HG03196 (cell line): ENCODE measurements around the gene SLC26A6.

Experiments
- ATAC-seq: cut with Tn5 transposase; IDR thresholded peaks from one replicate; pipeline ENCODE4 v1.9.1; 2021; ENCODE audit not compliant: unreplicated experiment

The SLC26A6 gene

DNA sequence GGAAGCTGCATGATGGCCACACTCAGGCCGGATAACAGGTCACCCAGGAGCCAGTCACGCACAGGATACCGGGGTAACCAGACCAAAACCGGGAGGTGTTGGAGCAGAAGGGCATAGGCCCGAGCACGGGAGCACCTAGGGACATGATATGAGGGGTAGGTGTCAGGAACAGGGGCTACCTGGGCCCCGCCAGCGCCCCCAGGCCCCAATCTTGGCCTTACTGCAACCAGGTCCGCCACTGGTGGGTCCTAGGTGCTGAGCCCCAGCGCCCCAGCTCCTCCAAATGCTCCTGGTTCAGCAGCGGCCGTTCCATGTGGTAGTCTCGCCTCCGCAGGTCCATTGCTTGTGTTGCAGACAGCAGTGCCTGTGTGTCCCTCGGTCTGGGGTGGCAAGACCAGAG, 2.0 kb downstream of the SLC26A6 start:
- ATAC-seq, result no peak

DNA sequence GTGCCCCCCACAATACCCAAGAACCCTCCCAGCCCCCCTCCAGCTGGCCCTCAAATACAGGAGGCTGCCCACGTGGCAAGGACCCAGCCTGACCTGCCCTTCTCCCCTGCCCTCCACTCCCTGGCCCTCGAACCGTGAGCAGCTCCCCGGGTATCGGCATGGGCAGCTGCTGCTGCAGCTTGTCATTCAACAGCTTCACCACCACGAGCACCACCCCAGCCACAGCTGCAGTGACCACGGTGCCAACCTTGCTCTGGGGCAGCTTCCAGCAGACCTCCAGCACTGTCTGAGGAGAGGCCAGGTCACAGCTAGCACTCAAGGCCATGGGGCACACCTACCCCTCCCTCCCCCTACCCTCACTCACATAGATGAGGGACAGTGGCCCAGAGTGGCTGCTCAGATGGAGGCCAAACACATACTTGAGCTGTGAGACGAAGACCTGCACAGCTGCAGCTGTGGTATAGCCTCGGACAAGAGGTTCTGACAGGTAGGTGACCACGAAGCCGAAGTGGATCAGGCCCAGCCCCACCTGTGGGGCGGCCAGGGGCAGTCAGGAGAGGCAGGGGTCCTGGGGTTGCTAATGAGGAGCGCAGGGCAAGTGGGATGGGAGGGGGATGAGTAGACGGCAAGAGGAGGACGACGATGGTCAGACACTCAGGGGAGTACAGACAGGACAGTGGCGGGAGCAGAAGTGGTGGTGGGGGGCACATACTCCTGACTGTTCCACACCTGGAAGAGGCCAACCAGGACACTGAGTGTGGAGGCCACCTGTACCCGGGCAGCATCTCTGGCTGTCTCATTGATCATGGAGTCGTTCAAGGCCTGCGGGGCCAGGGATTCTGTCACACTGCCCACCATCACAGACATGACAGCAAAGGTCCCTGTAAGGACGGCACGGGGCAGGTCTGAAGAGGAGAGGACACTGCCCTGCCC, 3.5 kb downstream of the SLC26A6 start:
- no peak for ATAC-seq

DNA sequence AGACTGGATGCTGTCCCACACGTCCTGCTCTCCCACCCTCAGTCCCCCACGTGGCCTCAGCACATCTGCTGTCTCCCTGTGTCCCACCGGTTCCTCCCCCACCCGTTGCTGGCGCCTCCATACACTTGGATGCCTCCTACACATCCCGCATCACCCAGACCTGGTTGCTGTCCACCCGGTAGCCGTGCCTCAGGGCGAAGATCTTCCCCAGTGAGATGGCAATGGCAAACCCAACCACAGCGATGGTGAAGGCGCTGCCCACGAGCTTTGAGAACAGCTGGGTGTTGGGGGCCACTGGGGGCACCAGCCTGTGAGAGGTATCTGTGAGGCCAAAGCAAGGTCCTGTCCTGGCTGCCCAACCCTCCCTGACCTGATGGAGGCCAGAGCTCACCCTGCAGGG, 4.4 kb downstream of the SLC26A6 start:
- ATAC-seq, result no peak

DNA sequence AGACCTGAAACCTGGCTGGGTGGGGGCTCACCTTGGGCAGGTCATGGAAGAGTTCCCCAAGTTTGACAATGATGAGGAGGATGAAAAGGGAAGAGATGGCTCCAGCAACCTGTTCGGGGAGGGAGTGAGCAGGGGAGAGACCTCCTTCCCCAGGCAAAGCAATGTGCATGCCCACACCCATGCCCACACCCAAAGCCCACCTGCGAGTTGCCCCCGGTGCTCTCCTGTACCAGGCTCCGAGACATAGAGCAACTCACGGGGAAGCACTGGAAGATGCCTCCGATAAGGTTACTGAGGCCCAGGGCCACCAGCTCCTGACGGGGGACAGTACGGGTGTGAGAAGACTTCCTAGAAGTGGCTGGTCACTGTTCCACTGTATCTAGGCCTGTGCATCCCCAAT, 4.9 kb downstream of the SLC26A6 start:
- no peak for ATAC-seq

DNA sequence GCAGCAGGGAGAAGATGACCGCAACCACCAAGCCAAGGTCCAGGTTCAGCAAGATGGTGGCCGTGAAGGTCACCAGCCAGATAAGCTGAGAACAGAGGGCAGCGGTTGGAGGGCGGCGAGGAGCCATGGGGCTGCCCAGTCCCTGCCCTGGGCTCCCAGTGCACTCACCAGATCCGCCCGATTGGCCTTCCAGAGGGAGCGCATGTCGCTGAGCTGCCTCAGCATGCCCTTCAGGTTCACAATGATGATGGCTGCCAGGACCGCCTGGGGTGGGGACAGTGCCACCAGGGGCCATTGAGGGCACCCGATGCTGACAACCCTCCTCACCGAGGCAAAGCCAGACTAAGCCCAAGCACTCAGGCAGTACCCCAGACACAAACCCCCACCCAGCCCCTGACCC, 5.4 kb downstream of the SLC26A6 start:
- no peak for ATAC-seq

DNA sequence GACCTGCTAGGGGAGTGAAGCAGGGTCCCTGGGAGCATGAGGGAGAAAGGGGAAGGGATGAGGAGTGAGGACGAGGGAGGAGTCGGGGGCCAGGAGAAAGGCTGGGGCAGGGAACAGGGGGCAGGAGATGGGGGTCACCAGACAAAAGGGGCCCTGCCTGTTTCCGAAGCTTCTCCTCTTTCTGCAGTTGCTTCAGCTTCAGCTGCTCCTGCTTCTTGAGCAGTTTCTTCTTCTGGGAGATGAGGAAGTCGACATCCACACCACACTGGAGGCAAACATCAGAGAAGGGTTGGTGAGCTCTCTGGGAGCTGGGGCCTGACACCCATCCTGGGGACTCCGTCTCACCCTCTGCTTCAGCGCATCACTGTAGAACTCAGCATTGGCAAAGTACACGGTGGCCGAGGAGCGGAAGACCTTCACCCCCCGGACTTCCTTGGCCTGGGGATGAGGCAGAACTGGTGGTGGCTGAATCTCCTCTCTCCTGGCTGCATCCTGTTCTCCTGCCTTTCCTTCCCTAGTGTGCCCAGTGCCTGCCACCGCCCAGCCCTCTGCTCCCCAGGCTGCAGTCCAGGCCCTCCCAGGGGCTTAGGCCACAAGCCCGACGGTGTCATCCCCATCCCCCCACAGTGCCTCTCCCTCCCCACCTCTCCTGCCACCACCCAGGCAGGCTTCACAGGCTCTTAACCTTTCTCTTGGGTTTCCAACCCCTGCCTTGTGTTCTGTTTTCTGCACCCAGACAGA, 6.8 kb downstream of the SLC26A6 start:
- ATAC-seq, result no peak

DNA sequence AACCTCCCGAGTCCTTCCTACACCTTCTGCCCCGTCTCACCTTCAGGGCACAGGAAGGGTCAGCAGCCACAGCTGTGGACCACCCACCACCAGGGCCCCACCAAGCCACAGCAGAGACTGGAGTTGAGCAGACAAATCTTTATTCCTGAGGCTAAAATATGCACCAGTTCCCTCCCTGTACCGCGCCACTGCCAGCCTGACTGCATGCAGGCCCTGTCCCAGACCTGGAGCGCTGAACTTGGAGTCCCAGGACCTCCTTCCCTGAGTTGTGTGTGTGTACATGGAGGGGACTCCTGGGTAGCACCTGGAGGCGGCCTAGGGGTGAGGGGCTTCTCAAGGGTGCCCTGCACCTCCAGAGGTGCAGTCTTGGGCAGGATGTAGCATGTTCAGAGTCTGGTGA, 9.7 kb downstream of the SLC26A6 start:
- no peak for ATAC-seq

DNA sequence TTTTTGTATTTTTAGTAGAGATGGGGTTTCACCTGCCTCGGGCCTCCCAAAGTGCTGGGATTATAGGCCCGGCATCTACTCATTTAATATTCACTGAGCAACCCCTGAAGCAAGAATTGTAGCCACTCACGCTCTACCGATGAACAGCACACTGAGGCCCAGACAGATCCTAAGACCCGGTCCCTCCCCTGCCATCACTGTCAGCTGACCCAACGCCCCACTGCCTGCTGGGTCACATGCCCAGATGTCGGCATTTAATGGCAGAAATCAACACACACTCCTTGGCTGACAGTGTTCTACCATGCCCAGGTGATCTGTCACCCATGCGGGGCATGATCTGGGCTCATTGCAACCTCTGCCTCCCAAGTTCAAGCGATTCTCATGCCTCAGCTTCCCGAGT, 10.5 kb downstream of the SLC26A6 start:
- no peak for ATAC-seq

DNA sequence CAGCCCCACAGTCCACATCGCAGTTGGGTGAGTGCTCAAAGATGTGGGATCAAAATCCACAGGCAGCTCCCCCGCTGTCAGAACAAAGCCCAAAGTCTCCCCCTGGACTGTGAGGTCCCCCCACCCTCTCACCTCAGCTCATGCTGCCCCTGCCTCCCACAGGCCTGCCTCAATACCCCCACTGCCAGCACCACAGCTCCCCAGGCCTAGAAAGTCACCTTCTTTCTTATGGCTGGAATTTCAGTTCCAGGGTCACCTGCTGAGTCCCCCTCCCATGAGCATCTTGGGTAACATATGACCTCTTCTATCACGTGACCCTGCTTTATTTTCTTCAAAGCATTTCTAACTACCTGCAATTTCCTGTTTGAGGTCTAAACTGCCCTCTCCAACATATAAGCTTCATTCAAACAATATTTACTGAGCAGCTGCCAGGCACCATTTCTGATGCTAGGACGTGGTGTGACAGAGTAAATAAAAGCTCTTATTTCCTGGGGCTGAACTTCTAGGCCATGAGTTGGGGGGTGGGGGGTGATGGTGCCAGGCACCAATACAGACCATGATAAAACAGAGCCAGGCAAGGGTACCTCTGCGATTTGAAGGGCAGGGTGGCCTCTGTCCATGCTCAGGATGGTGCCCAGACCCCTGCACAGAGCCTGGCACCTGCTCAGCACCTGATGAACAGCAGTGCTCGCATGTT, 11.3 kb downstream of the SLC26A6 start:
- no peak for ATAC-seq

DNA sequence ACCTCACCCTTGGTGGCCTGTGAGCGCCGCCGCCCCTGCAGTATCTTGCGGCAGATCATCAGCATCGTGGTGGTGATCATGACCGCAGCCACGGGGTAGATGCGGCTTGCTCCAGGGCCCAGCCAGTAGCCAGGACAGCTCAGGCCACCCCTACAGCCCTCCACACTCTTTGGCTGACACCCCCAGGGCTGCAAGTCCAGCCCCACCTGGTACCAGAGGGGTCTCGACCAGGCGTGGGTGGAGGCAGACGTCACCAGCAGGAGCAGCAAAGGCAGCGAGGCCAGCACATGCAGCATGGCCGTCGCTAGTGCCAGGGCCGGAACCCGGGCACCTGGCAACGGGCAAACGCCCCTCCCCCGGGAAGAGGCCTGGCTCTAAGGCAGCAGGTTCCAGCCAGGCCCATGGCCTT, 13.8 kb downstream of the SLC26A6 start, which contains the start of gene TMEM89:
TMEM89 (minus strand) TSS at position 309 of the 409 bp plus-strand sequence; CDS start at position 296, 13 bp downstream.
- ATAC-seq, result no peak

DNA sequence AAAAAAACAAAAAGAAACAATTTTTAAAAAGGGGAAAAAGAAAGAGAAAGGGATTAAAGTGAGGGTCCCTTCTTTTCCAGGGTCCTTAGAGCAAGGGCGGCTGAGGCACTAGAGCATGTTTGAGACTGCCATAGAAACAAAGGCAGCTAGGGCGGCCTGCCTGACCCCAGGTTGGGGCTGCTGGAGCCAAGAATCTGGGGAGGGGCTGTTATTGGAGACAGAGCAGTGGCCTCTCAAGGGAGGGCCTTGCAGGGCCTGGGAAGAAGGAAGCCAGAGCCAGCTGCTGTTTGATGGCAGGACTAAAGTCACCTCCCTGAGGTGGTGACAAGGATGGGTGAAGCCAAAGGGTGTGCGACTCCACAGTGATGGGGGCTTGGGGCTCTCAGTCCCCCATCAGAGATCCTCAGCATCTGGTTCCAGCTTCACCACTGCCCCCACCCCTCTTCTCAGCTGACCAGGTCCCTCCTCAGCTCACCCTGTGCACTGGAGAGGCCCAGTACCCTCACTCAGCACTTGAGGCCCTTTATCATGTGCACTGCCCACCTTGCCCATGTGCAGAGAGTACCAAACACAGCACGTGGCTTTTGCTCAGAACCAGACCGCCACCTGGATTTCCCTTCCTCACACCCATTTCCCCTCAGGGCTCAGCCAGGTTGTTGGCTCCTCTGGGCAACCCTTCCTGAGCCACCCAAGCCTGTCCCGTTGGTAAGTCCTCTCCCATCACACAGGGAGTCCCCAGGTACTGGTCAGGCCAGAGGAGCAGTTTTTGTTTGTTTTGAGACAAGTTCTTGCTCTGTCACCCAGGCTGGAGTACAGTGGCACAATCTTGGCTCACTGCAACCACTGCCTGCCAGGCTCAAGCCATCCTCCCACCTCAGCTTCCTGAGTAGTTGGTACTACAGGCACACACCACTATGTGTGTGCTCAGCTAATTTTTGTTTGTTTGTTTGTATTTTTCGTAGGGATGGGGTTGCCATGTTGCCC, 15.4 kb downstream of the SLC26A6 start:
- no peak for ATAC-seq

DNA sequence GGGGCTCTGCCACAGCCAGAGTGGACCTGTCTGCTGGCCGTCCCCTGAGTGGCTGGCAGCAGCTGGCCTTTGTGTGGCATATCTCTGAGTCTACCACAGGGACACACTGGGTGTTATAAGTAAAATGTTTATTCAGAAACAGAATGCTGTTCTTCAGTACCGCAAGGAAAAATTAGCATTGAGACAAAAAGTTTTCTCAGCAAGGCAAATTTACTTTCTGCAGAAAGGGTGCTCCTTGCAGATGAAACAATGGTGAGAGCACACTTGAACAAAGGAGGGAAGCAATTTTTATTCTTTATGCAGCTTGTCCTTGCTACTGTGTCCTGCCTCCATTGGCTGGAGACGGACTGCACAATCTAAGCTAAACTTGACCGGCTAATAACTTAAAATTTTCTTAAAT, 17.7 kb downstream of the SLC26A6 start:
- no peak for ATAC-seq

DNA sequence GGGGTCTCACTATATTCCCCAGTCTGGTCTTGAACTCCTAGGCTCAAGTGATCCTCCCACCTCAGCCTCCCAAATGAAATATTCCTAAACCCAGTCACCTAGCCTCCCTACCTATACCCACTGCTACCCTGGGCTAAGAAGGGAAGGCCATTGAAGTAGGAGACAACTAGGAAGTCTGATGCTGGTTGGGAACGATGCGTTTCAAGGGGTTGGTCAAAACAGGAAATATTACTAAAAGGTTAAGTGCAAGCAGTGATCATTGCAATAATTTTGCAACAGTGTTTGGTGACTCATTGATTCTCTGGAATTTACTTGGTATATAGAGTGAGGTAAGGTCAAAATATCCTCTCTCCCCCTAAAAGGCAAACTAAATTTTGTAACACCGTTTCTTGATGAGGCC, 21.2 kb downstream of the SLC26A6 start:
- ATAC-seq, result no peak

DNA sequence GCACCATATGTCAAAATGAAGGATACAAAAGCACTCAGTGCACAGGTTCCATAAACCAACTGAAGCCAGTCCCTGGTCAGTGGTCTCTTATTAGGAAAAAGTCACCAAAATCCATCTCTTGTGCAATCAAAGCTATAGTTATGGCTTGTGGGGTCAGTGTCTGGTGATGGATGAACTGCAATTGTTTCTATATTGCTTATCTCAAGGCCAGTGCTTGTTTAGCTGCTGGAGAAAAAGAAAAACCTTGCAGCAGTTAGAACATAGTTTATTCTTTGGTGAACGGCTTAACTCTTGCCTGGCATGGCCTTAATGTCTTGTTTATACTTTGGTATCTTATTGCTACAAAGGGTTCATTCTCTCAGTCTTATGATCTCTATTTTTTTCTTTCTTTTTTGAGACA, 23.0 kb downstream of the SLC26A6 start:
- no peak for ATAC-seq

DNA sequence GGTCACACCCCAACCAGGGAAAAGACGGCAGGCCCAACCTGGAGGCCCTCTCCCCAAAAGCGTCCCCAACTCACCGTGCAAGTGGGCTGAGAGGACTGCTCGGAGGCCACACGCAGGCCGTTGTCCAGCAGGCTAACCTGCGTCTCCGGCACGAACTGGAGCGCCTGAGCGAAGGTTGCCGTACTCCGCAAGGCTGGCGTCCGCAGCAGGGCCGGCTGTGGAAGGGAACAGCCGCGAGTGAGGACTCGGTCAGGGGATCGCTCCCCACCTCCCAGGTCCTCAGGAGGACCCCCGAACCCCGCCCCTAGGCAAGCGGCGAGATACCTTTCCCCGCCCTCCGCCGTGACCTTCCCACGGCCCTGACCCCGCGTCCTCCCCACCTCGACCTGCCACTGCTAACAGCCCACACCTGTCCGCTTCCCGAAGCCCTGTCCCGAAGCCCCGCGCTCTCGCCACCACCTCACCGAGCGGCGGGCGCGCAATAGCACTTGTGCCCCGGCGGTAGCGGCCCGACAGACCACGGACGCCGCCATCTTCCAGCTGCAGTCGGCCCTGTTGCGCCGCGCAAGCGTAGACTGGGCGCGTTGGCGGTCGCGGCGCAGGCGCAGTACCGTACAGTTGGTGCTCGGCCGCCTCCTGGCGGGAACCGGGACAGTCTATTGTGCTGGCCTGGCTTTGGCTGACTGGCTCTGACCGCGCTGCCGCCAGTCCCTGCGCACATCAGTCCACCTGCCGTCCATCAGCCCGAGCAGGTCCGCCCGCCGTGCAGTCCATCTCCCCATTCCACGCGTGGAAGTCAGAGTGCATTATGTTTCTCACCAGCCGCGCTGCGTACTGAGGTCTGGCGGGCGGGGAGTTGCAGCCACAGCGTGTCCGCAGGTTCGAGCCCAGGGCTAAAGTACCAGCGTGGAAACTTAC, 25.9 kb downstream of the SLC26A6 start, which contains the start of gene UQCRC1:
UQCRC1 (minus strand) TSS at position 559 of the 918 bp plus-strand sequence; CDS start at position 533, 26 bp downstream.
- peak; percentile 97 for ATAC-seq

DNA sequence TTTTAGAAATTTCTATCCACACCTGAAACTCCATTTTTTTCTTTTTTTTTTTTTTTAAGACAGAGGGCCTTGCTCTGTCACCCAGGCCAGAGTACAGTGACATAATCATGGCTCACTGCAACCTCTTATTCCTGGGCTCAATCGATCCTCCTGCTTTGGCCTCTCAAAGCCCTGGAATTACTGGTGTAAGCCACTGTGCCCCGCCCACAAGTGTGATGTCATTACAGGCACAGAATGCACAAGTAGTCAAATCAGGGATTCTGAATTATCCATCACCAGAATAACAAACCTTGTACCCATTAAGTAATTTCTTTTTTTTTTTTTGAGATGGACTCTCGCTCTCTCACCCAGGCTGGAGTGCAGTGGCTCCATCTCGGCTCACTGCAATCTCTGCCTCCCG, 27.7 kb downstream of the SLC26A6 start:
- no peak for ATAC-seq

DNA sequence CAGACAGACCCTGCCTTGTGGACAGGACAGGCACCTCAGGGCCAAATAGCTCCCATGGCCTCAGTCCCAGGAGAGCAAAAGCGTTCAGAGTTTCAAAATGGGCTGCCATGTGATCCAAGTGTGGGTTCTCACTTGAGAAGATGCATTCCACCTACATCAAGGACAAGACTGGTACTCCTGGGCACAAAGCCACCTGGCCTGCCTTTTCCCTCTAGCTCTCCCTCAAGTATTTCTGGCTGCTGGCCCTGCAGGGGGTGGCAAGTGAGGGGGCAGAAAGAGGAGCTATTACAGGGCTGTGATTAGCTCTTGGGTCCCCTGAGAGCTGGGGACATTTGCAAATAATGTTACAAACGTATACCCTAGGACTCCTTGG, 33.7 kb downstream of the SLC26A6 start:
- ATAC-seq, result no peak

DNA sequence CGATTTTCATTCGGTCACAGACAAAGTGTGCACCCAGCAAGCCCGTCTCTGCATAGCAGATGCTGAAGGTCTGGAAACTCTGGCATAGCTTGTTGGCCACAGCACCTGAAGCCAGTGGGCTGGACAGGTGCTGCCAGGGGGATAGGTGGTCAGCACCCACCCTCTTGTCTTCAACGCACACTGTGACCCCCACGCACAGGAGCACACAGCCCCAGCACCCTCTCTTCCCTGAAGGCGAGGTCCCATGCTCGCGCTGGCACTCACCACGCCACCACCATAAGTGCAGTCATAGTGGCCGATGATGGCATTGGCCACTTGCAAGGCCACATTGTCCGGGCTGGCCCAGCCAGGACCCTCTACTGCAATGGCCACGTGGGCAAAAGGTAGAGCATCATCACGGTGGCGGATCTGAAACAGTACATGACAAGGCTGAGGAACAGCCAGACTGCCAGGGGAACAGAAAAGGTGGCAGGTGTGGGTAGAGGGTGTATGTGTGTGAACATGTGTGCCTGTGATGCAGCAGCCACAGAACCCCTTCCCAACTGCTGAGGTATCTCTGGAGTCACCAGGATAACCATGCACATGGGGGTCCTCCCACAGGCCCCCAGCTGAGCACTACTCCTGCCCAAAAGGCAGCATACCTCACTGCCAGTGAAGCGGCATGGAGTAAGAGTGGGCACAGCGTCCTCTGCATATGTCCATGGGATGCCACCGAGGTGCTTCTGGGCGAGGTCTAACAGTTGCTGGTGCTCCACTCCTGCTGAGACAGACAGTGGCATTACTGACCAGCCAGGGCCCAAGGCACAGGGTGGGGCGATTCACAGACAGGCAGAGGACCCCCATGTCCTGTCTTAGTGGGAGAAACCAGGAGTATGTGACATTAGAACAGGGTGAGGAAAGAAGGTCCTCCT, 34.3 kb downstream of the SLC26A6 start:
- ATAC-seq, result no peak
